Measurements from ENCODE around the gene FAM227B. TPM values are rescaled to one million over a fixed set of nuclear protein-coding genes. Genes with fewer than 3 reads are reported as not detected.
A peak's percentile ranks its signal among the peaks of the same experiment; 100 is the strongest.
"Not testable (repeated sequence)": the region's sequence is repeated elsewhere in the genome, so short reads cannot be mapped to it uniquely, and the experiment has no call there.

Gene FAM227B
- total RNA-seq, 1 experiment from 2014 or later, result 3.3 TPM

DNA sequence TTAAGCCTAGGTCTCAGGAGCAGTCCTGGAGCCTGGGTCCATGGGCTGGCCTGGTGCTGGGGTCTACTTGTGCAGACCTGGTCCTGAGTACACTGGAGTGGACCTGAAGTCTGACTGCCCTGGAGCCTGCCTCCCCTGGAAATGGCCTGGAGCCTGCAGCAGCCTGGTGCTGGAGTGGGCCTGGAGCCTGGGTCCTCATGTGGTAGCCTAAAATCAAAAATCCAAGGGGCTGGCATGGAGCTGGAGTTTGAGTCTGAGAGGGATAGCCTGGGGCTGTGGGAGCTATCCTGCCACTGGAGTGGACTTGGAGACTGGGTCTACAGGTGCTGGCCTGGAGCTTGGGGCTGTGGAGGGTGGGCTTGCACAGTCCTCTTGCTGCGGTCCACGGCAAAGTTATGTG is 15.0 kb downstream of the FAM227B start:
- no peaks in the 10 kb centered on the region for H3K9me2 ChIP-seq (ENCODE audit: insufficient read depth)
- POLR2A ChIA-PET (ENCODE audit: unreplicated experiment), result no interaction called here
- no peaks in the 10 kb centered on the region for H3K36me3 ChIP-seq (ENCODE audit: low read depth)
- CTCF ChIA-PET, result no interaction called here
- H3K79me2 ChIP-seq (ENCODE audit: low read depth), result no peaks in the 10 kb centered on the region
- no peak overlapping the region for H3K4me2 ChIP-seq
- BruUV-seq (replicated peaks), result no TSS peak
- no peak for TF ChIP-seq EZH2 (IDR thresholded peaks at IDR 0.05; ENCODE audit: low read depth)
- no peak for TF ChIP-seq CTCF (conservative IDR thresholded peaks at IDR 0.05)
- intact Hi-C loops (cut with micrococcal nuclease; ENCODE audit: unreplicated experiment), result no loop called here
- no peaks in the 10 kb centered on the region; the same call in 1 of the 2 replicates for H3K9me3 ChIP-seq (ENCODE audit: insufficient read depth, low read depth)
- H3K4me3 ChIP-seq, result no peak overlapping the region
- no peaks in the 10 kb centered on the region for H3F3A ChIP-seq (ENCODE audit: insufficient read depth, low read depth)
- no peaks in the 10 kb centered on the region for H4K20me1 ChIP-seq (ENCODE audit: insufficient read depth)
- H2AFZ ChIP-seq, result no peak overlapping the region
- no peak overlapping the region for H3K27ac ChIP-seq
- no peak for DNase-seq
- no peaks in the 10 kb centered on the region for H3K27me3 ChIP-seq (ENCODE audit: insufficient read depth, low read depth)
- H3K4me1 ChIP-seq (replicated peaks; ENCODE audit: insufficient read depth), result no peaks in the 10 kb centered on the region

DNA sequence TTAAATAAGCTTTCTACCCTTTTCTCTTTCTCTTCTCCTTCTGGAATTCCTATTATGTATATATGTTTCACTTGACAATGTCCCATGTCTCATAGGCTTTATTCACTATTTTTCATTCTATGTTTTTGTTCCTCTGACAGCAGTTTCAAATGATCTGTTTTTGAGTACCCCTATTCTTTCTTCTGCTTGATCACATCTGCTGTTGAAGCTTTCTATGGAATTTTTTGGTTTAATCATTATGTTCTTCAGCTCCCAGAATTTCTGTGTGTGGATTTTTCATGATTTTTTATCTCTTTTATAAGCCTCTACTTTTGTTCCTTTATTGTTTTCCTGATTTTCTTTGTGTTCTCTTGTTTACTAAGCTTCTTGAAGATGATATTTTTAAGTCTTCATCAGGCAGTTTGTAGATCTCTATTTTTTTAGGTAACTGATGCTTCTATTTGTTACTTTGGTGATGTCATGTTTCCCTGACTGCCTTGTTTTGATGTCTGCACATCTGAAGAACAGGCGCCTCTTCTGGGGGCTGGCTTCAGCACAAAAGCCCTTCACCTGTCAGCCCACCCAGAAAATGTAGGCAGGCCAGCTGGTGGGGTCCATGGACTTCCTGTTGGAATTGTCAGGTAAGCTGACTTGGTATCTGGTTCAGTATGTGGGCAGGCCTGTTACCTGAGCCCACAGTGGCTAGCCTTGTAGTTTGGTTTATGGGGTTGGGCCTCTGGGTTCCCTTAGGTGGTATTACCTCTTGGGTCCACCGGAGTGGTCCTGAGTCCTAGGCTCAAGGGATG is 15.8 kb downstream of the FAM227B start:
- CTCF ChIA-PET, result no interaction called here
- no peak for TF ChIP-seq EZH2 (IDR thresholded peaks at IDR 0.05; ENCODE audit: low read depth)
- no peak for TF ChIP-seq CTCF (conservative IDR thresholded peaks at IDR 0.05)
- intact Hi-C loops (cut with micrococcal nuclease; ENCODE audit: unreplicated experiment), result no loop called here

GRCh38 chr15:49592829-49593316 is 27.7 kb downstream of the FAM227B start:
- intact Hi-C loops (cut with micrococcal nuclease; ENCODE audit: unreplicated experiment); BruUV-seq (replicated peaks): not testable (repeated sequence)

More for the DNA sequence above, 15.8 kb downstream of the FAM227B start:
- no peaks in the 10 kb centered on the region for H4K20me1 ChIP-seq (ENCODE audit: insufficient read depth)
- no TSS peak for BruUV-seq (replicated peaks)
- DNase-seq, result no peak
- H3F3A ChIP-seq (ENCODE audit: insufficient read depth, low read depth), result no peaks in the 10 kb centered on the region
- H3K27me3 ChIP-seq (ENCODE audit: insufficient read depth, low read depth), result no peaks in the 10 kb centered on the region
- H3K9me3 ChIP-seq (ENCODE audit: insufficient read depth, low read depth), result no peaks in the 10 kb centered on the region; the same call in 1 of the 2 replicates
- no peaks in the 10 kb centered on the region for H3K36me3 ChIP-seq (ENCODE audit: low read depth)
- POLR2A ChIA-PET (ENCODE audit: unreplicated experiment), result no interaction called here
- no peak overlapping the region for H2AFZ ChIP-seq
- H3K4me2 ChIP-seq, result no peak overlapping the region
- H3K4me3 ChIP-seq, result no peak overlapping the region
- H3K79me2 ChIP-seq (ENCODE audit: low read depth), result no peaks in the 10 kb centered on the region
- no peaks in the 10 kb centered on the region for H3K9me2 ChIP-seq (ENCODE audit: insufficient read depth)
- H3K4me1 ChIP-seq (replicated peaks; ENCODE audit: insufficient read depth), result no peaks in the 10 kb centered on the region
- no peak overlapping the region for H3K27ac ChIP-seq

More at GRCh38 chr15:49592829-49593316, 27.7 kb downstream of the FAM227B start:
- H2AFZ ChIP-seq; H3K9me3 ChIP-seq (ENCODE audit: insufficient read depth, low read depth); H3K27ac ChIP-seq; H3K4me2 ChIP-seq; H3K9me2 ChIP-seq (ENCODE audit: insufficient read depth); CTCF ChIA-PET; H3K79me2 ChIP-seq (ENCODE audit: low read depth); H3F3A ChIP-seq (ENCODE audit: insufficient read depth, low read depth); H4K20me1 ChIP-seq (ENCODE audit: insufficient read depth); H3K36me3 ChIP-seq (ENCODE audit: low read depth); H3K4me3 ChIP-seq; H3K4me1 ChIP-seq (replicated peaks; ENCODE audit: insufficient read depth); H3K27me3 ChIP-seq (ENCODE audit: insufficient read depth, low read depth): not testable (repeated sequence)
- POLR2A ChIA-PET (ENCODE audit: unreplicated experiment), result interaction anchor here (0.6 kb wide), 1 partner anchor 23 kb away, joined by 4 read pairs; no protein-coding TSS in a partner anchor
- peak in 1 of 2 experiments; percentile 5 for DNase-seq

All from PC-9 (cell line).